ENCODE results near the gene PPCS. TPM values are rescaled to one million over a fixed set of nuclear protein-coding genes. Genes with fewer than 3 reads are reported as not detected.

The PPCS gene
- total RNA-seq, 1 experiment from 2014 or later: 36.7 TPM

- Histone ChIP-seq H4K20me1 (ENCODE audit: control insufficient read depth, insufficient read depth, insufficient read length) (no peaks in the 10 kb centered on the region), H4K91ac (ENCODE audit: insufficient read length, low read depth, low read length) (no peak overlapping the region), H3K23me2 (ENCODE audit: insufficient read length, low read depth, low read length, poor library complexity, severe bottlenecking) (peaks cover 6% of the 10 kb centered on the region), H4K8ac (replicated peaks; ENCODE audit: insufficient read length, low read depth, low read length) (no peak overlapping the region), H3K9ac (ENCODE audit: extremely low read depth, insufficient read length, low read length) (no peak overlapping the region), H3K23ac (ENCODE audit: insufficient read length, low read depth, low read length) (no peak overlapping the region), H3K4ac (ENCODE audit: low read depth, low read length) (no peak overlapping the region), H3K27ac (ENCODE audit: insufficient read length, low read depth, low read length) (no peak overlapping the region), H3K9me3 (ENCODE audit: control insufficient read depth, low read depth, low read length) (no peaks in the 10 kb centered on the region), H2BK5ac (ENCODE audit: insufficient read length, low read length) (no peak overlapping the region), H3K4me1 (ENCODE audit: insufficient read depth, low read length) (no peaks in the 10 kb centered on the region), H2BK20ac (ENCODE audit: low read depth, low read length, poor library complexity, severe bottlenecking) (no peak overlapping the region), H3K79me1 (ENCODE audit: insufficient read depth, low read depth, low read length, poor library complexity, severe bottlenecking) (no peaks in the 10 kb centered on the region), H3K79me2 (ENCODE audit: insufficient read depth, low read length) (no peaks in the 10 kb centered on the region), H3T11ph (ENCODE audit: low read length) (no peak overlapping the region), H3K56ac (ENCODE audit: insufficient read length, low read depth, low read length) (no peak overlapping the region), H4K5ac (ENCODE audit: insufficient read length, low read depth, low read length) (no peak overlapping the region), H3K14ac (ENCODE audit: insufficient read depth, low read length) (no peak overlapping the region), H3K18ac (ENCODE audit: insufficient read length, low read depth, low read length) (no peak overlapping the region), H3K27me3 (ENCODE audit: insufficient read depth, low read length) (no peaks in the 10 kb centered on the region), H2BK120ac (ENCODE audit: low read depth, low read length, poor library complexity, severe bottlenecking) (no peak overlapping the region), H2BK15ac (ENCODE audit: low read depth, low read length) (no peak overlapping the region), H2BK12ac (ENCODE audit: insufficient read length, low read depth, low read length) (no peak overlapping the region), H2AK5ac (ENCODE audit: insufficient read length, low read length) (no peak overlapping the region), H3K4me2 (ENCODE audit: insufficient read depth, insufficient read length, low read length) (no peak overlapping the region), H2AFZ (ENCODE audit: low read length) (no peak overlapping the region)
- H3K27me3 Mint-ChIP-seq (ENCODE audit: low read depth): peaks cover 2% of the 10 kb centered on the region; the same call in 1 of the 2 replicates
- no peaks in the 10 kb centered on the region for H3K9me3 Mint-ChIP-seq
- no CpG with 5 or more reads among the region's 2 CpGs for WGBS (ENCODE audit: extremely low coverage, insufficient read length, low lambda C conversion rate)
- H3K4me1 Mint-ChIP-seq: peaks cover 14 to 15% of the 10 kb centered on the region in 2 experiments
- H3K27ac Mint-ChIP-seq: no peak overlapping the region
- H3K4me3 Mint-ChIP-seq: no peak overlapping the region
- no peak for DNase-seq
- TF ChIP-seq, protein P1, sequence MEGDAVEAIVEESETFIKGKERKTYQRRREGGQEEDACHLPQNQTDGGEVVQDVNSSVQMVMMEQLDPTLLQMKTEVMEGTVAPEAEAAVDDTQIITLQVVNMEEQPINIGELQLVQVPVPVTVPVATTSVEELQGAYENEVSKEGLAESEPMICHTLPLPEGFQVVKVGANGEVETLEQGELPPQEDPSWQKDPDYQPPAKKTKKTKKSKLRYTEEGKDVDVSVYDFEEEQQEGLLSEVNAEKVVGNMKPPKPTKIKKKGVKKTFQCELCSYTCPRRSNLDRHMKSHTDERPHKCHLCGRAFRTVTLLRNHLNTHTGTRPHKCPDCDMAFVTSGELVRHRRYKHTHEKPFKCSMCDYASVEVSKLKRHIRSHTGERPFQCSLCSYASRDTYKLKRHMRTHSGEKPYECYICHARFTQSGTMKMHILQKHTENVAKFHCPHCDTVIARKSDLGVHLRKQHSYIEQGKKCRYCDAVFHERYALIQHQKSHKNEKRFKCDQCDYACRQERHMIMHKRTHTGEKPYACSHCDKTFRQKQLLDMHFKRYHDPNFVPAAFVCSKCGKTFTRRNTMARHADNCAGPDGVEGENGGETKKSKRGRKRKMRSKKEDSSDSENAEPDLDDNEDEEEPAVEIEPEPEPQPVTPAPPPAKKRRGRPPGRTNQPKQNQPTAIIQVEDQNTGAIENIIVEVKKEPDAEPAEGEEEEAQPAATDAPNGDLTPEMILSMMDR (conservative IDR thresholded peaks at IDR 0.05): no peak
- no peaks in the 10 kb centered on the region for H3K36me3 Mint-ChIP-seq (ENCODE audit: insufficient read depth in 1 of 3, low read depth in 3 of 3)
Measured at GRCh38 chr1:42466030-42466429, 9.7 kb downstream of the PPCS start.
